ENCODE results near the gene PLK5. TPM values are rescaled to one million over a fixed set of nuclear protein-coding genes. Genes with fewer than 3 reads are reported as not detected.

PLK5 gene
- total RNA-seq, 1 donor from 2014 or later: not detected

DNA sequence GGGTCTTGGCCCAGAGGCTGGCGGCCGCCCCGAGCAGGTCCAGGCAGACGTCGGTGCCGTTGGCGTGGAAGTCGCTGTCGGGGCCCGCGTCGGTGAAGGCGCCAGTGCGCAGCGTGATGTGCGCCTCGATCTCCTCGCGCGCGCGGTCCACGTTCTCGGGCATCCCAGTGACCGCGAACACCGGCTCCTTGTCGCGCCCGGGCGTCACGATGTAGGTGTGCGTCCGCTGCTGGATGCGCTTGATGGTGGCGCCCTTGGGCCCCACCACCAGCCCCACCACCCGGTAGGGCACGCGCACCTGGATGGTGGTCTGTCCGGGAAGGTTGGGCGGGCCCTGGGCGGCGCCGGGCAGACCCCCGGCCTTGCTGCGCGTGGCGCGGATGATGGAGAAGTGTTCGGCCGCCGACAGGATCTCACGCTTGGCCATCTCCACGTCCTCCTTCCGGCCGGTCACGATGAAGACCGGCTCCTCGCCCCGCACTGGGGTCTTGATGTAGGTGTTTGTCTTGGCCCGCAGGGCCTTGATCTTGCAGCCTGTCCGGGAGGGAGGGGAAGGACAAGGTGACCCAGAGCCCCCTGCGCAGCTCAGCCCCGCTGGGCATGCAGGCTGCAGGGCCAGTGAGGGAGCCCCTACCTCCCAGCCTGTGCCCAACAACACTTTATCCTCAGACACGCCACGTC is 32.7 kb downstream of the PLK5 start:
- H3K27me3 Mint-ChIP-seq: no peaks in the 10 kb centered on the region
- no peaks in the 10 kb centered on the region for H3K36me3 Mint-ChIP-seq (ENCODE audit: low read depth)
- H3K9me3 Mint-ChIP-seq: no peaks in the 10 kb centered on the region
- no peaks in the 10 kb centered on the region for H3K4me1 Mint-ChIP-seq
- no peak for DNase-seq
- H3K4me3 Mint-ChIP-seq: no peak overlapping the region
- H3K27ac Mint-ChIP-seq: no peak overlapping the region
- intact Hi-C loops (cut with micrococcal nuclease): no loop called here

DNA sequence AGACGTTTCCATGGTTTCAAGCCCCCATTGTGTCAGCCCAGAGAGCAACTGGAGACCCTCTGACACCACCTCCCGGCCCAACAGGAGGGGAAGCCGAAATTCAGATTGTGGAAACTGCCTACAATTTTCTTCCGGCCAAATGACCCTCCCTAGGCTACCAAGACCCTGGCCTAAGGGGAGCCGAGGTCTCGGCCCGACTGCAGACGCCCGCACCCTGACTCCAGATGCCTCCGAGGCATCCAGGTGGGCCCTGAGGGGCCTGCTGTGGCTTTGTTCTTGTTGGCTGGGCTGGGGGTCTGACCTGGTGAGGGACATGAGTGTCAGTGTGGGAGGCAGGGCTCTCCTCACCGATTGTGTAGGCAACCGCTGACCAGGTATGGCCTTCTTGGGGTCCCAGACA is 34.7 kb downstream of the PLK5 start:
- intact Hi-C loops (cut with micrococcal nuclease): no loop called here
- Mint-ChIP-seq H3K27me3 (no peaks in the 10 kb centered on the region), H3K9me3 (no peaks in the 10 kb centered on the region), H3K4me1 (no peaks in the 10 kb centered on the region), H3K4me3 (no peak overlapping the region), H3K27ac (no peak overlapping the region), H3K36me3 (ENCODE audit: low read depth) (no peaks in the 10 kb centered on the region)
- no peak for DNase-seq

DNA sequence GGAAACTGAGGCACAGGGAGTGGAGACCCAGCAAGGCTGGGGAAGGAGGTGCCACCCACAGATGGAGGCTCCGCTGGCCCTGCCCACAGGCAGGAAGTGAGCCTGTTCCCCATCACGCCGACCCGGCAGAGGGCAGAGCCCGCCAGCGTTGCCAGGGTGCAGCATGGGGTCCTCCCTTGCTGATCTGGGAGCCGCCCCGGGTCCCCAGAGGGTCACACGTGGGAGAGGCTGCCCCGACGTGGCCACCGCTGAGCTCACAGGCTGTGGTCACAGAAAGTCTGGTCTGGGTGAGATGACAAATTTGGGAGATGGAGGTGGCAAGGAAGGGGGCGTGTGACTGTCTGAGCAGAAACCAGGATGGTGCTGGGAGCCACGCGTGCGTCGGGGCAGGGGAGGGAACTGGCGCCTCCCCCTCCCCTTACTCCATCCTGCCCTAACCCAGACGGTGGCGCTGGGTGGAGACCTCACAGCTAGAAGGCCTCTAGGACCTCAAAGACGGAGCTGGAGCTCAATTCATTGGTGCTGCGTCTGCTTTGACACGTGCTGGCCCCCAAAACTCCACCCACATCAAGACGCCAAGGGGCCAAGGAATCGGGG is 36.5 kb downstream of the PLK5 start:
- H3K4me3 Mint-ChIP-seq: no peak overlapping the region
- no peak overlapping the region for H3K27ac Mint-ChIP-seq
- no peak for DNase-seq
- H3K4me1 Mint-ChIP-seq: no peaks in the 10 kb centered on the region
- intact Hi-C loops (cut with micrococcal nuclease): no loop called here
- no peaks in the 10 kb centered on the region for H3K36me3 Mint-ChIP-seq (ENCODE audit: low read depth)
- no peaks in the 10 kb centered on the region for H3K9me3 Mint-ChIP-seq
- peaks cover under 1% of the 10 kb centered on the region for H3K27me3 Mint-ChIP-seq

DNA sequence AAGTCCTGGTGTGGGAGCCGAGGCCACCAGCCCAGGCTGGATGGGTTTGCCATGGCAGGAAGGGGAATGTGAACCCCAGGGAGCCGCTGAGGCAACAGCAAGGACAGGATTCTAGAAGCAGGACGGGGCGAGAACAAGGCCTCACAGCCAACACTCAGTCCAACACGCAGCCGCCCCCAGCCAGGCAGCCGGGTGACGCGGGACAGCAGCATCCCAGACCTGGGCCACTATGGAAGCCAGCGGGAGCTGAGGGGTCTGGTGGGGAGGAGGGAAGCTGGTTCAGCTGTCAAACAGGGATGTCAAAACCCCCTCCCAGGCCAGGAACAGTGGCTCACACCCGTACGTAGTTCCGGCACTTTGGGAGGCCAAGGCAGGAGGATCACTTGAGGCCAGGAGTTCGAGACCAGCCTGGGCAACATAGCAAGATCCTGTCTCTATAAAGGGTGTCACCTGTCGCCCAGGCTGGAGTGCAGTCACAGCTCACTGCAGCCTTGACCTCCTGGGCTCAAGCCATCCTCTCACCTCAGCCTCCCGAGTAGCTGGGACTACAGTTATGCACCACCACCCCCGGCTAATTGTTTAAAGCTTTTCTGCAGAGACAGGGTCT is 37.5 kb downstream of the PLK5 start:
- Mint-ChIP-seq H3K27me3 (peaks cover 2% of the 10 kb centered on the region), H3K36me3 (ENCODE audit: low read depth) (no peaks in the 10 kb centered on the region), H3K4me1 (no peaks in the 10 kb centered on the region), H3K4me3 (no peak overlapping the region), H3K27ac (no peak overlapping the region), H3K9me3 (no peaks in the 10 kb centered on the region)
- intact Hi-C loops (cut with micrococcal nuclease): no loop called here
- DNase-seq: no peak

DNA sequence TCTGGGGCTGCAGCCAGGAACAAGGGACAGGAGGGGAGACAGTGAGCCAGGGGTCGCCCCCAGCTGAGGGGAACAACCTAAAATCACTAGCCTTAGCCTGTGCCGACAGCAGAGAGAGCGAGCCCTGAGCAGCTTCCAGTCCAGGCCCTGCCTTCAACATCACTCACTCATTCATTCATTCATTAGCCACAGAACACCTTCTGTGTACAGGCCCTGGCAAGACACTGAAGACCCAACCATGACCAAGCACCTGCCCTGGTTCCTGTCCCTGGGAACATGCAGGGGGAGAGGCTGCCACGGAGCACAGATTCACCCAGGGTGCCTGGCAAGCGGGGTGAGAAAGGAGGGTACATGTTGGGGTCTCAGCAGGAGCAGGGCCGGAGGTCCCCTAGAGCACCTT is 39.4 kb downstream of the PLK5 start:
- H3K4me1 Mint-ChIP-seq: no peaks in the 10 kb centered on the region
- no peak overlapping the region for H3K27ac Mint-ChIP-seq
- intact Hi-C loops (cut with micrococcal nuclease): no loop called here
- H3K9me3 Mint-ChIP-seq: no peaks in the 10 kb centered on the region
- DNase-seq: no peak
- H3K36me3 Mint-ChIP-seq (ENCODE audit: low read depth): no peaks in the 10 kb centered on the region
- H3K4me3 Mint-ChIP-seq: no peak overlapping the region
- H3K27me3 Mint-ChIP-seq: peaks cover 2% of the 10 kb centered on the region

DNA sequence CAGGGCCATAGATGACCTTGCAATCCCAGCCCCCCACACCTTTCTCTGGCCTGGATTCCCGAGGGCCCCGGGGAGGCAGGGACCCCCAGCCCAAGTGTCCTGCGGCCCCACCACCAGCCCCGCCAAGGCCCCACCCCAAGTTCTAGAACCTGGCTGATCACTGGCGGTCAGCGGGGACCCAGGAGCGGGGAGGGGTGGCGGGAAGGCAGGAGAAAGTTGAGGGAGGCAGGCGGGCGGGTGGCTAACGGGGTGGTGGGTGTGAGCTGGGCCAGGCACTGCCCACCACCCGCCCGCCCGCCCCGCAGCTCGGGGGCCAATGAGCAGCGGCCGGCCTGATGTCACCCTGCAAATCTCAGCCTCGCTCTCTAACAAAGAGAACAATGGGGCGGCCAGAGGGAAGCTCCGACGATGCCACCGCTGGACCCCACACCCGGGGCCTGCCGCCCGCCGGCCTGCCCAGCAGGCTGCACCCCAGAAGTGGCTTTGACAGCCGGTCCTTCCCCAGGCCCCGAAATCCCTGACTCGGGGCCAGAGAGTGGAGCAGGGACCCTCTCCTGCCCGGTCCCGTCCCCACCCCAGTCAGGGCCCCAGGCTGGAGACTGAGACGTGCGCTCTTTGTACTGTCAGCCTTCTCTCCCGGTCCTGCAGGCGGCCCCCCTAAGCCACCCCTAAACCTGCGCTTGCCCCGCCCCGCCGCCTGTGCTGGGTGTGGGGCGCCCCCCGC is 42.7 kb downstream of the PLK5 start:
- H3K27ac Mint-ChIP-seq: no peak overlapping the region
- DNase-seq: no peak
- H3K9me3 Mint-ChIP-seq: no peaks in the 10 kb centered on the region
- H3K27me3 Mint-ChIP-seq: peaks cover 15% of the 10 kb centered on the region
- H3K4me1 Mint-ChIP-seq: peaks cover 5% of the 10 kb centered on the region
- peaks cover 2% of the 10 kb centered on the region for H3K36me3 Mint-ChIP-seq (ENCODE audit: low read depth)
- H3K4me3 Mint-ChIP-seq: no peak overlapping the region
- intact Hi-C loops (cut with micrococcal nuclease): no loop called here

DNA sequence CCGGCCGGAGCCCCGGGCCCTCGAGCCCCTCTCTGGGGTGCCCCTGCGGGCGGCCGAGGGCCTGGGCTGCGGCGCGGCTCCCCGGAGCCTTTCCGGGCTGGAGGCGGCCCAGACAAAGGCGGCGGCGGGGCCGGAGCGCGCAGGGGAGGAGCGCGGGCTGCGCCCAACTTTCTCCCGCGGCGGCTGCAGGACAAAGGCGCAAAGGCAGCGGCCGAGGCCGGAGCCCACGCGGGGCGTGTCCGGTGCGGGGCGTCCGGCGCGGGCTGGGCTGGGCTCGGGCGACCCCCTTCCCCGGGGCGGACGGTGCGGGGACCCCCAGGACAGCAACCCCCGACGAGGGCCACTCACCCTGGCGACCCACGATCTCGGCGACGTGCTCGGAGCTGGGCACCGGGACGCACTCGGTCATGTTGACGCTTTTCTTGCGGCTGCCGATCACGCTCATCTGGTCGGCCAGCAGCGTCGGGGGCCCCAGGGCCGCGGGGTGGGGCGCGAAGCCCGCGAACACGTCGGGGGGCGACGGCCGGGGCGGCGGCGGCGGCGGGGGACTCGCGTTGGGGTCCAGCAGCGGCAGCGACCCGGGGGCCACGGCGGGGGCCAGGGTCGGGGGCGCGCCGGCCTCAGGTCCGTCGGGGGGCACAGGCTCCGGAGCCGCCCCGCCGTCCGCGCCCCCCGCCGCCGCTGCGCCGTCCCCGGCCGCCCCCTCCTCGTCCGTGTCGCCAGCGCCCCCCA is 43.4 kb downstream of the PLK5 start:
- Mint-ChIP-seq H3K4me3 (peak overlapping the region; percentile 48), H3K9me3 (no peaks in the 10 kb centered on the region), H3K4me1 (peaks cover 5% of the 10 kb centered on the region), H3K36me3 (ENCODE audit: low read depth) (peaks cover 2% of the 10 kb centered on the region), H3K27ac (no peak overlapping the region), H3K27me3 (peaks cover 15% of the 10 kb centered on the region)
- peak; percentile 68 for DNase-seq
- intact Hi-C loops (cut with micrococcal nuclease): no loop called here

DNA sequence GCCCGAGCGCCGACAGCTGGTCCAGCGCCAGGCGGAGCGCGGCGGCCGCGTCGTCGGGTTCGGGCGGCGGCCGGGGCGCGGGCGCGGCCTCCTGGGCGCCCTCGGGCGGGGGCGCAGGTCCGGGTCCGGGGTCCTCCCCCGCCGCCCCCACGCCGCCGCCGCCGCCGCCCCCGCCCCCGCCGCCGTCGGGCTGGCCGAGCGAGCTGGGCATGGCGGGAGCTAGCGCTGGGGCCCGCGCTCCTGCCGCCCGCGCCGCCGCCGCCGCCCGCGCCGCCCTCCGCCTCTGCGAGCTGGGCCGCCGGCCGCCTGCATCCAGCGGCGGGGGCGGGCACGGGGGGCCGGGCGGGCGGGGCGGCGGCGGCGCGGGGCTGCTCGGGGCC is 44.0 kb downstream of the PLK5 start:
- intact Hi-C loops (cut with micrococcal nuclease): no loop called here
- H3K4me3 Mint-ChIP-seq: no peak overlapping the region
- H3K27me3 Mint-ChIP-seq: peaks cover 15% of the 10 kb centered on the region
- no peaks in the 10 kb centered on the region for H3K9me3 Mint-ChIP-seq
- H3K27ac Mint-ChIP-seq: no peak overlapping the region
- peaks cover 2% of the 10 kb centered on the region for H3K36me3 Mint-ChIP-seq (ENCODE audit: low read depth)
- peaks cover 5% of the 10 kb centered on the region for H3K4me1 Mint-ChIP-seq
- DNase-seq: no peak

DNA sequence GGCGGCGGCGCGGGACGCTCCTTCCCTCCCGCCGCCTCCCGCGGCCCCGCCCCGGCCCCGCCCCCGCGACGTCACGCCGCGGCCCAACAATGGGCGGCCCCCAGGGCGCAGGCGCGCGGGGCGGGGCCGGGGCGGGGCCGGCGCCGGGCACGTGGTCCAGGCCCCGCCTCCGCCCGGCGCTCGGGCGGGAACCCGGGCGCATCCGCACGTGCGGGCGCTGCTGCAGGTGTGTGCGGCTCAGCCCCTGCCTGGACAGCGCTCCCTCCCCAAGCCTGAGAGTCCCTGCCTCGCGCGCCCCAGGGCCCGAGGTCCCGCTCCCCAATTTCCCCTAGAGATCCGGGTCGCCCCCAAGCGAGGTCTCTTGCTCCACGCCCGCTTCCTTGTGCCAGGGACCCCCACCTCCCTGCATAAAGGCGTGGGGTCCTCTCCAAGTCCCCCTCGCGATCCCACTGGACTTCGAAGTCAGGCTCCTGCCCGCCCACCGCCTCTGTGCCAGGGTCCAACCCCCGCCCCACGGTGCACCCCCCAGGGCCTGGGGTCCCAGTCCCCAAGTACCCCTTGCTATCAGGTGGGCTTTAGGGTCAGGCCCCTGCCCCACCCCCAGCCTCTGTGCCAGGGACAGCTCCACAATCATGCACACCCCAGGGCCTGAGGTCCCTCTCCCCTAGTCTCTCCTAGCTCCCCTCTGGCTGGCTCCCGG is 44.6 kb downstream of the PLK5 start, which contains the start of gene MEX3D:
MEX3D (minus strand) TSS at position 6 of the 700 bp plus-strand sequence. CDS start 267 bp downstream, outside the sequence.
- H3K36me3 Mint-ChIP-seq (ENCODE audit: low read depth): peaks cover 2% of the 10 kb centered on the region
- peaks cover 5% of the 10 kb centered on the region for H3K4me1 Mint-ChIP-seq
- DNase-seq: peak; percentile 93
- peaks cover 15% of the 10 kb centered on the region for H3K27me3 Mint-ChIP-seq
- H3K4me3 Mint-ChIP-seq: peak within 1 kb of the TSS; percentile 55
- H3K9me3 Mint-ChIP-seq: no peaks in the 10 kb centered on the region
- peak within 1 kb of the TSS; percentile 71 for H3K27ac Mint-ChIP-seq
- intact Hi-C loops (cut with micrococcal nuclease): no loop called here

DNA sequence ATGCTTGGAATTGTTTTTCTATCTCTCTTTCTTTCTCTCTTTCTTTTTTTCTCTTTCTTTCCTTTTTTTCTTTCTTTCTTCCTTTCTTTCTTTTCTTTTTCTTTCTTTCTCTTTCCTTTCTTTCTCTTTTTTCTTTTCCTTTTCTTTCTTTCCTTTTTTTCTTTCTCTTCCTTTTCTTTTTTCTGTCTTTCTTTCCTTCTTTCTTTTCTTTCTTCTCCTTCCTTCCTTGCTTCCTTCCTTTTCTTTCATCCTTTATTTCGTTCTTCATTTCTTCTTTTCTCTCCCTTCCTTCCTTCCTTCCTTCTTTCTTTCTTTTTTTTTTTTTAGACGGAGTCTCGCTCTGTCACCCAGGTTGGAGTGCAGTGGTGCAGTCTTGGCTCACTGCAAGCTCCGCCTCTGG is 46.1 kb downstream of the PLK5 start:
- Mint-ChIP-seq H3K27ac (peak overlapping the region; percentile 75), H3K36me3 (ENCODE audit: low read depth) (peaks cover 2% of the 10 kb centered on the region), H3K4me3 (peak overlapping the region; percentile 23), H3K27me3 (peaks cover 15% of the 10 kb centered on the region), H3K9me3 (no peaks in the 10 kb centered on the region), H3K4me1 (peaks cover 5% of the 10 kb centered on the region)
- DNase-seq: no peak
- intact Hi-C loops (cut with micrococcal nuclease): no loop called here

DNA sequence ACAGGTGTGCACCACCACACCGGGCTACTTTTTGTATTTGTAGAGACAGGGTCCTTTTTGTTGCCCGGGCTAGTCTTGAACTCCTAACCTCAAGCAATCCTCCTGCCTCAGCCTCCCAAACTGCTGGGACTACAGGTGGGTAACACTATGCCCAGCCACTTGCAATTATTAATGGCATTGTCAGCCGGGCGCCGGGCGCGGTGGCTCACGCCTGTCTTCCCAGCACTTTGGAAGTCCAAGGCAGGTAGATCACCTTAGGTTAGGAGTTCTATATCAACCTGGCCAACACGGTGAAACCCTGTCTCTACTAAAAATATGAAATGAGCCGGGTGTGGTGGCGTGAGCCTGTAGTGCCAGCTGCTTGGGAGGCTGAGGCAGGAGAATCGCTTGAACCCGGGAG is 47.0 kb downstream of the PLK5 start:
- no peak overlapping the region for H3K4me3 Mint-ChIP-seq
- peaks cover 5% of the 10 kb centered on the region for H3K36me3 Mint-ChIP-seq (ENCODE audit: low read depth)
- H3K9me3 Mint-ChIP-seq: no peaks in the 10 kb centered on the region
- intact Hi-C loops (cut with micrococcal nuclease): no loop called here
- H3K4me1 Mint-ChIP-seq: peaks cover 5% of the 10 kb centered on the region
- peak overlapping the region; percentile 48 for H3K27ac Mint-ChIP-seq
- DNase-seq: no peak
- H3K27me3 Mint-ChIP-seq: peaks cover 13% of the 10 kb centered on the region

DNA sequence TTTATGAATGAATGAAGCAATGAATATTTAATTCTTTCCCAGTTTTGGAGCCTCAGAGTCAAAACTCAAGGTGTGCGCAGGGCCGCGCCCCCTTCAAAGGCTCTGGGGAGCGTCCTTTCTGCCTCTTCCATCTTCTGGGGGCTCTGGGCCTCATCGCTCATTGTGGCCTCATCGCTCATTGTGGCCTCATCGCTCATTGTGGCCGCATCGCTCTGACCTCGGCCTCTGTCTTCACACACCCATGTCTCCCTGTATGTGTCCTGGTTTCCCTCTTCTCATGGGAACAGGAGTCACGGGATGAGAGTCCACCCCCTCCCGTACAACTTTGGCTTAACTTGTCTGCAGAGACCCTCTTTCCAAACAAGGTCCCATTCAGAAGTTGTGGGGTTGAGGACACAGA is 47.5 kb downstream of the PLK5 start:
- Mint-ChIP-seq H3K36me3 (ENCODE audit: low read depth) (peaks cover 6% of the 10 kb centered on the region), H3K27me3 (peaks cover 13% of the 10 kb centered on the region), H3K27ac (no peak overlapping the region), H3K9me3 (no peaks in the 10 kb centered on the region), H3K4me1 (peaks cover 5% of the 10 kb centered on the region), H3K4me3 (no peak overlapping the region)
- intact Hi-C loops (cut with micrococcal nuclease): no loop called here
- DNase-seq: no peak

DNA sequence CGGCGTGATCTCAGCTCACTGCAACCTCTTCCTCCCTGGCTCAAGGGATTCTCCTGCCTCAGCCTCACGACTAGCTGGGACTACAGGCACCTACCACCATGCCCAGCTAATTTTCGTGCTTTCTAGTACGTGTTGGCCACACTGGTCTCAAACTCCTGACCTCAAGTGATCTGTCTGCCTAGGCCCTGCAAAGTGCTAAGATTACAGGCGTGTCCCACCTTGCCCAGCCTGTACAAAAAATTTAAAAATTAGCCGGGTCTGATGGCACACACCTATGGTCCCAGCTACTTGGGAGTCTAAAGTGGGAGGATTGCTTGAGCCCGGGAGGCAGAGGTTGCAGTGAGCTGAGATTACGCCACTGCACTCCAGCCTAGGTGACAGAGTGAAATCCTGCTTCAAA is 48.9 kb downstream of the PLK5 start:
- H3K36me3 Mint-ChIP-seq (ENCODE audit: low read depth): peaks cover 6% of the 10 kb centered on the region
- H3K27me3 Mint-ChIP-seq: peaks cover 13% of the 10 kb centered on the region
- intact Hi-C loops (cut with micrococcal nuclease): no loop called here
- no peaks in the 10 kb centered on the region for H3K9me3 Mint-ChIP-seq
- DNase-seq: no peak
- no peak overlapping the region for H3K27ac Mint-ChIP-seq
- H3K4me3 Mint-ChIP-seq: no peak overlapping the region
- peaks cover 5% of the 10 kb centered on the region for H3K4me1 Mint-ChIP-seq

Data from activated CD4-positive, alpha-beta T cell treated with anti-CD3 and anti-CD28 coated beads, Interleukin-2, amount 10 ng/mL, durations not matched to agents 24 days and 14 days (primary cell).